Keratinocyte (primary cell): Measurements from ENCODE around the gene TOM1L2. TPM values are rescaled to one million over a fixed set of nuclear protein-coding genes. Genes with fewer than 3 reads are reported as not detected.

ENCODE experiments used
- DNase-seq: peaks from one replicate; pipeline ENCODE4 v3.0.0-alpha.2; 2011; ENCODE audit warnings: low read depth, missing footprints, low spot score
- FAIRE-seq: peaks from 2 replicates; lab custom pipeline; 2011; peaks lifted over from hg19 to GRCh38; lab: Jason Lieb, UNC
- H2AFZ ChIP-seq: 2 replicates; pipeline ENCODE4 v1.6.0; 2012; ENCODE audit warnings: low read length, control low read depth, inconsistent platforms; ENCODE audit not compliant: control insufficient read depth
- H3K27ac ChIP-seq: 2 replicates; pipeline ENCODE4 v1.5.1; 2011; ENCODE audit warnings: low read length; ENCODE audit not compliant: control insufficient read depth, insufficient read depth
- H3K27me3 ChIP-seq: 3 replicates; pipeline ENCODE4 v1.6.0; 2011; ENCODE audit warnings: low read length; ENCODE audit not compliant: control insufficient read depth, insufficient read depth; ENCODE audit errors: extremely low read depth
- H3K36me3 ChIP-seq, 2 experiments: 2 replicates in 1 of 2; 3 replicates in 1 of 2; pipeline ENCODE4 v1.5.1; 2011; ENCODE audit warnings: low read length in 2 of 2, mild to moderate bottlenecking in 1 of 2; ENCODE audit not compliant: control insufficient read depth in 2 of 2, insufficient read depth in 2 of 2; ENCODE audit errors: extremely low read depth in 1 of 2
- H3K4me1 ChIP-seq: 3 replicates; pipeline ENCODE4 v1.5.1; 2011; ENCODE audit warnings: low read length; ENCODE audit not compliant: control insufficient read depth, insufficient read depth; ENCODE audit errors: extremely low read depth
- H3K4me2 ChIP-seq: 3 replicates; pipeline ENCODE4 v1.6.0; 2011; ENCODE audit warnings: low read depth, low read length; ENCODE audit not compliant: control insufficient read depth, insufficient read depth; ENCODE audit errors: extremely low read depth
- H3K4me3 ChIP-seq, 3 experiments: fragments of 200-600 bp in 1 of 3; sonication (generic) in 1 of 3; 2 replicates in 2 of 3; 3 replicates in 1 of 3; pipeline ENCODE4 v1.5.1; 2011 to 2016; ENCODE audit warnings: low read length in 3 of 3, mild to moderate bottlenecking in 3 of 3, control low read depth in 2 of 3, inconsistent platforms in 1 of 3, low read depth in 1 of 3, mixed read lengths in 1 of 3, mixed run types in 1 of 3, moderate library complexity in 1 of 3; ENCODE audit not compliant: control insufficient read depth in 2 of 3, insufficient read depth in 2 of 3; ENCODE audit errors: extremely low read depth in 1 of 3
- H3K79me2 ChIP-seq: 2 replicates; pipeline ENCODE4 v1.6.0; 2012; ENCODE audit warnings: low read length; ENCODE audit not compliant: control insufficient read depth, insufficient read depth
- H3K9ac ChIP-seq: 3 replicates; pipeline ENCODE4 v1.6.0; 2011; ENCODE audit warnings: low read length; ENCODE audit not compliant: control insufficient read depth, insufficient read depth; ENCODE audit errors: extremely low read depth
- H3K9me1 ChIP-seq: 3 replicates; pipeline ENCODE4 v1.6.0; 2011; ENCODE audit warnings: low read length; ENCODE audit not compliant: control insufficient read depth, insufficient read depth; ENCODE audit errors: extremely low read depth
- H3K9me3 ChIP-seq: 2 replicates; pipeline ENCODE4 v1.5.1; 2012; ENCODE audit warnings: low read depth, low read length; ENCODE audit not compliant: control insufficient read depth
- H4K20me1 ChIP-seq: 3 replicates; pipeline ENCODE4 v1.6.0; 2011; ENCODE audit warnings: low read length; ENCODE audit not compliant: control insufficient read depth, insufficient read depth; ENCODE audit errors: extremely low read depth
- CTCF ChIP-seq, 3 experiments: IDR thresholded peaks in 1 of 3; conservative IDR thresholded peaks in 1 of 3; optimal IDR thresholded peaks in 1 of 3; 2 replicates in 2 of 3; 3 replicates in 1 of 3; pipeline versions ENCODE3 to v1.5.1; 2011; ENCODE audit warnings: low read length in 3 of 3, mild to moderate bottlenecking in 3 of 3, moderate library complexity in 2 of 3, control low read depth in 1 of 3, inconsistent platforms in 1 of 3; ENCODE audit not compliant: insufficient read depth in 2 of 3; ENCODE audit errors: extremely low read depth in 1 of 3
- EZH2 ChIP-seq: IDR thresholded peaks from one replicate; pipeline ENCODE4 v1.6.1; 2012; ENCODE audit warnings: inconsistent platforms, mild to moderate bottlenecking, low read length, moderate library complexity
- dilution Hi-C: fragments of 300-500 bp; cut with MboI; formaldehyde crosslinking; loops from one replicate; pipeline ENCODE4 v1.7.0; 2020; ENCODE audit warnings: low sequenced_read_pairs; ENCODE audit not compliant: extremely low pct_ligation_motif_present
- polyA plus RNA-seq, 5 experiments: library from polyadenylated mRNA; depleted of rRNA in 3 of 5; stranded (reverse) in 3 of 5; stranded (forward) in 1 of 5; unstranded in 1 of 5; fragments of >200 nt; gene quantifications; 1 replicate in 1 of 5; 2 replicates in 3 of 5; 3 replicates in 1 of 5; pipeline versions ENCODE4 v1.2.1 to v1.2.3, GENCODE V29; 2011 to 2012; ENCODE audit warnings: missing spikeins in 2 of 5, low read depth in 1 of 5, low replicate concordance in 1 of 5

TOM1L2 gene
- polyA plus RNA-seq, 1 donor (not counting 4 experiments of a cell fraction or from before 2014, with no cell fraction given), result 36.3 TPM

- TF ChIP-seq EZH2, result no peak
- no peak for TF ChIP-seq CTCF (optimal IDR thresholded peaks at IDR 0.05 in 1 of 3, IDR thresholded peaks at IDR 0.05 in 1 of 3, conservative IDR thresholded peaks at IDR 0.05 in 1 of 3; ENCODE audit: extremely low read depth in 1 of 3, insufficient read depth in 2 of 3, low read length in 3 of 3)
- no peaks in the 10 kb centered on the region for H3K27me3 ChIP-seq
- DNase-seq (no peak), FAIRE-seq (peak; percentile 9)
- H3K79me2 ChIP-seq, result peaks cover 86% of the 10 kb centered on the region
- no peak overlapping the region for H3K4me3 ChIP-seq
- H3K4me2 ChIP-seq, result no peak overlapping the region
- peaks cover 0 to 4% of the 10 kb centered on the region in 2 experiments for H3K36me3 ChIP-seq
- no peak overlapping the region for H3K27ac ChIP-seq
- H3K9ac ChIP-seq, result no peak overlapping the region
- peaks cover 2% of the 10 kb centered on the region for H3K9me1 ChIP-seq
- no peak overlapping the region for H2AFZ ChIP-seq
- H3K9me3 ChIP-seq, result no peaks in the 10 kb centered on the region
- no peaks in the 10 kb centered on the region for H4K20me1 ChIP-seq
- H3K4me1 ChIP-seq, result peaks cover 15% of the 10 kb centered on the region
- dilution Hi-C loops, result no loop called here
Measured at GRCh38 chr17:17966399-17966798, 5.8 kb downstream of the TOM1L2 start.

GRCh38 chr17:17965152-17965721 lies 7.0 kb downstream of the TOM1L2 start:
- H3K79me2 ChIP-seq, result peaks cover 86% of the 10 kb centered on the region
- H3K9me3 ChIP-seq, result no peaks in the 10 kb centered on the region
- peaks cover 0 to 4% of the 10 kb centered on the region in 2 experiments for H3K36me3 ChIP-seq
- no peaks in the 10 kb centered on the region for H3K27me3 ChIP-seq
- no peaks in the 10 kb centered on the region for H3K9me1 ChIP-seq
- no peak overlapping the region for H3K9ac ChIP-seq
- H4K20me1 ChIP-seq, result no peaks in the 10 kb centered on the region
- H3K4me2 ChIP-seq, result no peak overlapping the region
- H2AFZ ChIP-seq, result no peak overlapping the region
- no peak for TF ChIP-seq EZH2
- no peak for TF ChIP-seq CTCF (optimal IDR thresholded peaks at IDR 0.05 in 1 of 3, IDR thresholded peaks at IDR 0.05 in 1 of 3, conservative IDR thresholded peaks at IDR 0.05 in 1 of 3; ENCODE audit: extremely low read depth in 1 of 3, insufficient read depth in 2 of 3, low read length in 3 of 3)
- FAIRE-seq, result no peak
- H3K4me1 ChIP-seq, result peaks cover 5% of the 10 kb centered on the region
- DNase-seq, result no peak
- no peak overlapping the region for H3K27ac ChIP-seq
- dilution Hi-C loops, result no loop called here
- no peak overlapping the region for H3K4me3 ChIP-seq
